Transverse colon (tissue), 4 donors: ENCODE measurements around the gene LEF1. TPM values are rescaled to one million over a fixed set of nuclear protein-coding genes. Genes with fewer than 3 reads are reported as not detected.

Experiments
- DNase-seq: peaks from one replicate; pipeline ENCODE4 v3.0.0-alpha.2; 2019
- H3K27ac ChIP-seq, 4 donors: fragments of 200-600 bp; sonication (generic); 2 replicates each; pipeline ENCODE4 v1.5.1; 2016 to 2018; ENCODE audit warnings: inconsistent platforms in 4 of 4
- H3K27me3 ChIP-seq: fragments of 200-600 bp; sonication (generic); 2 replicates; pipeline ENCODE4 v1.5.1; 2017; ENCODE audit warnings: inconsistent platforms
- H3K36me3 ChIP-seq, 4 donors: fragments of 200-600 bp; sonication (generic); 2 replicates each; pipeline ENCODE4 v1.5.1; 2017 to 2019; ENCODE audit warnings: inconsistent platforms in 4 of 4
- H3K4me1 ChIP-seq, 4 donors: fragments of 200-600 bp; sonication (generic); 2 replicates each; pipeline ENCODE4 v1.5.1; 2017 to 2020; ENCODE audit warnings: inconsistent platforms in 4 of 4
- H3K4me3 ChIP-seq, 4 donors: fragments of 200-600 bp; sonication (generic); 1 replicate in 1 of 4; 2 replicates in 3 of 4; pipeline versions ENCODE4 v1.5.1 to v1.6.1; 2017 to 2019; ENCODE audit warnings: inconsistent platforms in 4 of 4
- H3K9me3 ChIP-seq, 2 donors: fragments of 200-600 bp; sonication (generic); 2 replicates each; pipeline ENCODE4 v1.5.1; 2017 to 2019; ENCODE audit warnings: inconsistent platforms in 2 of 2
- CTCF ChIP-seq, 5 experiments: fragments of 200-600 bp in 3 of 5; fragments of 450-650 bp in 2 of 5; sonication (generic) in 3 of 5; IDR thresholded peaks; 1 replicate in 2 of 5; 2 replicates in 3 of 5; pipeline ENCODE4 v1.5.1; 2016 to 2017; ENCODE audit warnings: antibody characterized with exemption in 5 of 5, inconsistent platforms in 3 of 5, mild to moderate bottlenecking in 2 of 5, moderate library complexity in 1 of 5
- EP300 ChIP-seq: sonication (generic); formaldehyde crosslinking; IDR thresholded peaks from one replicate; pipeline ENCODE4 v1.6.1; 2017; ENCODE audit warnings: antibody characterized with exemption, low read depth
- POLR2A ChIP-seq: fragments of 450-650 bp; IDR thresholded peaks from one replicate; pipeline ENCODE4 v1.6.1; 2016; ENCODE audit warnings: antibody characterized with exemption, mild to moderate bottlenecking, moderate library complexity
- POLR2AphosphoS5 ChIP-seq, 3 donors: sonication (generic); formaldehyde crosslinking; IDR thresholded peaks; one replicate each; pipeline ENCODE4 v1.6.1; 2016; ENCODE audit warnings: antibody characterized with exemption in 3 of 3
- WGBS, 2 donors: methylation state at CpG; one replicate each; pipeline ENCODE4 v1.1.5; 2018; ENCODE audit warnings: low coverage in 1 of 2; 5-methylcytosine and 5-hydroxymethylcytosine counted together
- in situ Hi-C, 4 donors: fragments of 200-750 bp; cut with MboI; loops; one replicate each; pipeline versions ENCODE4 v1.15.0 to v1.15.1; 2017; ENCODE audit warnings: low sequenced_read_pairs in 3 of 4, low pct_ligation_motif_present in 1 of 4, low pct_unique_long_range_greater_than_20kb in 1 of 4
- intact Hi-C: fragments of 100-400 bp; cut with DNase I; formaldehyde crosslinking; loops from one replicate; pipeline ENCODE4 v1.15.1; 2023; ENCODE audit warnings: low total_unique reads
- total RNA-seq, 4 donors: library from RNA; depleted of rRNA; stranded (reverse); fragments of >200 nt; gene quantifications; one replicate each; pipeline ENCODE4 v1.1.0, GENCODE V29; 2016

Gene LEF1
- total RNA-seq, 4 donors from 2014 or later: 1.4 to 29.2 (median 8.7) TPM

- Histone ChIP-seq H3K9me3 (no peaks in the 10 kb centered on the region), H3K36me3 (no peaks in the 10 kb centered on the region), H3K4me3 (no peak overlapping the region), H3K4me1 (no peaks in the 10 kb centered on the region), H3K27me3 (peaks cover 17% of the 10 kb centered on the region), H3K27ac (no peak overlapping the region)
- 84 to 88% methylated on average over 2 of the region's 2 CpGs for WGBS, 2 donors
- no peak for DNase-seq
- in situ Hi-C loops (no loop called here), intact Hi-C loops (no loop called here)
- TF ChIP-seq POLR2AphosphoS5 (IDR thresholded peaks at IDR 0.05) (no peak), EP300 (no peak), CTCF (IDR thresholded peaks at IDR 0.05) (no peak), POLR2A (no peak)
Observed at GRCh38 chr4:108156391-108156790, 12.3 kb downstream of the LEF1 start.

GRCh38 chr4:108155373-108155772 lies 13.4 kb downstream of the LEF1 start:
- in situ Hi-C loops: no loop called here
- H3K4me1 ChIP-seq: no peaks in the 10 kb centered on the region
- no peak for TF ChIP-seq POLR2AphosphoS5 (IDR thresholded peaks at IDR 0.05)
- no peak for TF ChIP-seq CTCF (IDR thresholded peaks at IDR 0.05)
- TF ChIP-seq EP300: no peak
- TF ChIP-seq POLR2A: no peak

GRCh38 chr4:108152980-108153379 lies 15.8 kb downstream of the LEF1 start:
- intact Hi-C loops (no loop called here), in situ Hi-C loops (no loop called here)
- no peak overlapping the region for H3K4me3 ChIP-seq
- no peaks in the 10 kb centered on the region for H3K36me3 ChIP-seq
- H3K9me3 ChIP-seq: no peaks in the 10 kb centered on the region
- H3K27ac ChIP-seq: no peak overlapping the region
- TF ChIP-seq CTCF (IDR thresholded peaks at IDR 0.05) (no peak), POLR2A (no peak), EP300 (no peak), POLR2AphosphoS5 (IDR thresholded peaks at IDR 0.05) (no peak)
- 69 to 88% methylated on average over 1 of the region's 1 CpG for WGBS, 2 donors
- H3K4me1 ChIP-seq: no peaks in the 10 kb centered on the region
- H3K27me3 ChIP-seq: no peaks in the 10 kb centered on the region
- no peak for DNase-seq

More at GRCh38 chr4:108155373-108155772, 13.4 kb downstream of the LEF1 start:
- Histone ChIP-seq H3K9me3 (no peaks in the 10 kb centered on the region), H3K4me3 (no peak overlapping the region), H3K27me3 (peaks cover 6% of the 10 kb centered on the region), H3K36me3 (no peaks in the 10 kb centered on the region), H3K27ac (no peak overlapping the region)
- DNase-seq: no peak
- WGBS, 2 donors: 80 to 82% methylated on average over 3 to 7 of the region's 7 CpGs
- intact Hi-C loops: no loop called here

GRCh38 chr4:108149588-108150380 lies 18.9 kb downstream of the LEF1 start:
- intact Hi-C loops (no loop called here), in situ Hi-C loops (no loop called here)
- Histone ChIP-seq H3K4me1 (no peaks in the 10 kb centered on the region), H3K9me3 (no peaks in the 10 kb centered on the region), H3K4me3 (no peak overlapping the region), H3K36me3 (no peaks in the 10 kb centered on the region), H3K27ac (no peak overlapping the region), H3K27me3 (no peaks in the 10 kb centered on the region)
- DNase-seq: no peak
- 66 to 71% methylated on average over 3 of the region's 3 CpGs for WGBS, 2 donors
- TF ChIP-seq EP300: no peak

- no peaks in the 10 kb centered on the region for H3K27me3 ChIP-seq
- no peaks in the 10 kb centered on the region for H3K4me1 ChIP-seq
- DNase-seq: no peak
- 89 to 95% methylated on average over 1 of the region's 1 CpG for WGBS, 2 donors
- intact Hi-C loops: no loop called here
- in situ Hi-C loops: no loop called here
- TF ChIP-seq POLR2AphosphoS5 (IDR thresholded peaks at IDR 0.05) (no peak), EP300 (no peak), CTCF (IDR thresholded peaks at IDR 0.05) (no peak), POLR2A (no peak)
- no peak overlapping the region for H3K27ac ChIP-seq
- H3K9me3 ChIP-seq: no peaks in the 10 kb centered on the region
- no peak overlapping the region for H3K4me3 ChIP-seq
- no peaks in the 10 kb centered on the region for H3K36me3 ChIP-seq
Observed at GRCh38 chr4:108148316-108148715, 20.4 kb downstream of the LEF1 start.
